ENCODE data around the gene SLC38A7.

The SLC38A7 gene

DNA sequence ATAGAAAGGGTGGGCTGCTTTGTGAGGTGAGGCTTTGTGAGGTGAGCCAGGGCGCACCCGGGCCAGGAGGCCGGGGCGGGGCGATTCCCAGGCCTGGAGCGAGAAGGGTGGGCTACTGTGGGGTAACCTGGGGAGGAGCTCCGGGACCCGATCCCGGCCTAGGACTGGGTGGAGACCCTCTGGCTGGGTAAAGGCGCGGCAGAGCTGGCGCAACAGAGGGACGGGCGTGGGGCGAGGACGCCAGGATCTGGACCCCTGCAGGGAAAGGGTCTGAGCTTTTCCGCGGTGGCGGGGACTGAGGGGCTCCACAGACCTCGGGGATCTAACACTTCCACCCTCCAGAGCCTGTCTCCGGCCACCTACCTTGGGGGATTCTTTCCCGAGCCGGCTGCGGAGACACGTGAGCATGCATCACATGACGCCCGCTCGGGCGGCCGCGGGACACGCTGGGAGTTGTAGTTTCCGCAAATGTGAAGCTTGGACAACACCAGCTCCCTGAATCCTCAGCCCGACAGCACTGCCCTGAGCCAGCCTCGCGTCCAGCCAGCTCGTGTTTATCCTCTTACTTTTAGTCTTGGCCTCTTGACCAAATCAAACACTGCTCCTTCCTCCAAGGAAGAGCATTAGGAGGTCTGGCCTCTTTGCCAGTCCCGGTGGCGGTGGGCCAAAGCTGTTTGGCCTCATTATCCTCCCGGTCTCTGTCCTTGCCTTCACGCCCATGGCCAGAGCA lies at the start of gene SLC38A7:
Gene SLC38A7 (minus strand): TSS at position 417 of the 730 bp plus-strand sequence. CDS start 4,644 bp downstream, outside the sequence.
- H3K36me3 Mint-ChIP-seq (ENCODE audit: low read depth): no peaks in the 10 kb centered on the region
- DNase-seq (ENCODE audit: low spot score): peak; percentile 67
- H3K4me3 Mint-ChIP-seq: peak within 1 kb of the TSS; percentile 91
- H3K27ac Mint-ChIP-seq: peak within 1 kb of the TSS; percentile 73
- H3K9me3 Mint-ChIP-seq: no peaks in the 10 kb centered on the region
- peaks cover 2% of the 10 kb centered on the region for H3K27me3 Mint-ChIP-seq (ENCODE audit: low read depth)
- H3K4me1 Mint-ChIP-seq (ENCODE audit: low read depth): peaks cover 9% of the 10 kb centered on the region

DNA sequence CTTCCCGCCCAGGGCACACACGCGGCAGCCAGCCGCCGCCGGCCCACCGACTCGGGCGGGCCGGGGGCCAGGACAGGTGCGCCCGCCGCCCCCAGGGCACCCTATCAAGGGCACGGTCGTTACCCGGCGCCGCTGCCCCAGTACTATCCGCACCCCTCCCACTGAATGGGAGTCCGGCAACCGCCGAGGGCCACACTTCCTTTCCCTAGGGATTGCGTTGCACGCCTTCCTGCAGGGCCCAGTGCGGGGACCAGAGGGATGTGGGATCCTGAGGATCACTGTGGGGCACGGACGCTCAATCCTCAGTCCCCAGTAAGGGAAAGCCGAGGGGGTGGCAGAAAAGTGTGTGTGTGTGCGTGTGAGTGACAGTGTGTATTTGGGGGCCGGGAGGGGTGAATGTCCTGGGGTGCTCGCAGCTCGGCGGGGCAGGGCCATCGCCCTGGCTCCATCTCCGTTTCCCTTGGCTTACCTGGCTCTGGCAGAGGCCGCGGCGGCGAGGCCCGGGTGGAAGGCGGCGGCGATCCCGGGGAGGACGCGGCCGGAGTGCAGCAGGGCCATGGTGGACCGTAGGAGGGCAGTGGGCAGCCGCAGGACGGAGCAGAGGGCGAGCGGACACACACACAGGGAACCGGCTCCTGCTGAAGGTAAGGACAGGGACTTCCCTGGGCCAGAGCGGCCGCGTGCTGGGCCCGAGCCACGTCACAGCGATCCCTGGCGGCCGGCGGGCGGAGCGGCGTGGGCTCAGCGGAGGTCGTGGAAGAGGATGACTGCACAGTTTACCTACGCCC lies 49.3 kb upstream of the SLC38A7 start, which contains the start of gene GOT2:
Gene GOT2 (minus strand): TSS at position 646 of the 788 bp plus-strand sequence. CDS start 88 bp downstream, at position 558.
- peaks cover 22% of the 10 kb centered on the region for H3K4me1 Mint-ChIP-seq (ENCODE audit: low read depth)
- H3K4me3 Mint-ChIP-seq: peak within 1 kb of the TSS; percentile 99
- no peaks in the 10 kb centered on the region for H3K9me3 Mint-ChIP-seq
- peak; percentile 84 for DNase-seq (ENCODE audit: low spot score)
- H3K36me3 Mint-ChIP-seq (ENCODE audit: low read depth): peaks cover 9% of the 10 kb centered on the region
- peak within 1 kb of the TSS; percentile 95 for H3K27ac Mint-ChIP-seq
- H3K27me3 Mint-ChIP-seq (ENCODE audit: low read depth): no peaks in the 10 kb centered on the region

GRCh38 chr16:58733248-58733670 lies 48.7 kb upstream of the SLC38A7 start:
- peaks cover 9% of the 10 kb centered on the region for H3K36me3 Mint-ChIP-seq (ENCODE audit: low read depth)
- H3K4me3 Mint-ChIP-seq: peak overlapping the region; percentile 99
- H3K27ac Mint-ChIP-seq: peak overlapping the region; percentile 85
- DNase-seq (ENCODE audit: low spot score): no peak
- peaks cover 22% of the 10 kb centered on the region for H3K4me1 Mint-ChIP-seq (ENCODE audit: low read depth)
- H3K9me3 Mint-ChIP-seq: no peaks in the 10 kb centered on the region
- no peaks in the 10 kb centered on the region for H3K27me3 Mint-ChIP-seq (ENCODE audit: low read depth)

- Mint-ChIP-seq H3K27me3 (ENCODE audit: low read depth) (no peaks in the 10 kb centered on the region), H3K27ac (peak overlapping the region; percentile 85), H3K36me3 (ENCODE audit: low read depth) (peaks cover 9% of the 10 kb centered on the region), H3K4me1 (ENCODE audit: low read depth) (peaks cover 22% of the 10 kb centered on the region), H3K9me3 (no peaks in the 10 kb centered on the region), H3K4me3 (peak overlapping the region; percentile 99)
- DNase-seq (ENCODE audit: low spot score): no peak
Measured at GRCh38 chr16:58732545-58733247, 48.1 kb upstream of the SLC38A7 start.

GRCh38 chr16:58730724-58731370 lies 46.3 kb upstream of the SLC38A7 start:
- Mint-ChIP-seq H3K27me3 (ENCODE audit: low read depth) (no peaks in the 10 kb centered on the region), H3K27ac (no peak overlapping the region), H3K4me1 (ENCODE audit: low read depth) (peaks cover 22% of the 10 kb centered on the region), H3K4me3 (no peak overlapping the region), H3K9me3 (no peaks in the 10 kb centered on the region), H3K36me3 (ENCODE audit: low read depth) (peaks cover 9% of the 10 kb centered on the region)
- no peak for DNase-seq (ENCODE audit: low spot score)

GRCh38 chr16:58727796-58728568 lies 43.4 kb upstream of the SLC38A7 start:
- no peak for DNase-seq (ENCODE audit: low spot score)
- Mint-ChIP-seq H3K36me3 (ENCODE audit: low read depth) (peaks cover 13% of the 10 kb centered on the region), H3K9me3 (no peaks in the 10 kb centered on the region), H3K27me3 (ENCODE audit: low read depth) (no peaks in the 10 kb centered on the region), H3K4me3 (no peak overlapping the region), H3K27ac (no peak overlapping the region), H3K4me1 (ENCODE audit: low read depth) (peaks cover 18% of the 10 kb centered on the region)

DNA sequence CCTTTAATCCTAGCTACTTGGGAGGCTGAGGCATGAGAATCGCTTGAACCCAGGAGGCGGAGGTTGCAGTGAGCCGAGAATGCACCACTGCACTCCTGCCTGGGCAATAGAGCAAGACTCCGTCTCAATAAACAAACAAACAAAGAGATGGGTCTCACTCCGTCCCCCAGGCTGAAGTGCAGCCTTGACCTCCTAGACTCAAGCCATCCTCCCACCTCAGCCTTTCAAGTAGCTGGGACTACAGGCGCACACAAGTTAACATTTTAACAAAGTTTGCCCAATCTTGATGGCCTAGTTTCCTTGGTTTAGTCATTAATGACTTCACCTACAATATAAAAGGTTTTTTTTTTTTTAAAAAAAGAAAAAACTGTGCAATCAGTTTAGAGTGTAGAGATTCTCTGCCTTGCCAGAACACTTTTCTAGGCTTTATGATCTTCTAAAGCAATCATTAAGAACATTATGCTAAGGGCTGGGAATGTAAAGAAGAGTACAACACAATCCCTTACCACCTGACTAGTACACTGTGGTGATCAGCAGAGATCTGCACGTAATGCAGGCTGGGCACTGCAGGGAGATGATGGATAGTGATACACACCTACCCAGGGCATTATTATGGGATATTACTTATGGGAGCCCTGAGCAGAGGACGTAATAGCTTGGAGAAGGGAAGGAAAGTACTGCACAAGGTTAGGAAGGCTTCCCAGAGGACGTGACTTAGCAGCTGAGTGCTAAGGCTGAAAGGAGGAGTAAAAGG lies 42.6 kb upstream of the SLC38A7 start:
- no peak overlapping the region for H3K4me3 Mint-ChIP-seq
- DNase-seq (ENCODE audit: low spot score): no peak
- H3K27ac Mint-ChIP-seq: no peak overlapping the region
- peaks cover 11% of the 10 kb centered on the region for H3K36me3 Mint-ChIP-seq (ENCODE audit: low read depth)
- H3K27me3 Mint-ChIP-seq (ENCODE audit: low read depth): no peaks in the 10 kb centered on the region
- peaks cover 12% of the 10 kb centered on the region for H3K4me1 Mint-ChIP-seq (ENCODE audit: low read depth)
- no peaks in the 10 kb centered on the region for H3K9me3 Mint-ChIP-seq

- H3K4me1 Mint-ChIP-seq (ENCODE audit: low read depth): no peaks in the 10 kb centered on the region
- H3K4me3 Mint-ChIP-seq: no peak overlapping the region
- H3K9me3 Mint-ChIP-seq: no peaks in the 10 kb centered on the region
- no peaks in the 10 kb centered on the region for H3K27me3 Mint-ChIP-seq (ENCODE audit: low read depth)
- H3K27ac Mint-ChIP-seq: no peak overlapping the region
- peaks cover 30% of the 10 kb centered on the region for H3K36me3 Mint-ChIP-seq (ENCODE audit: low read depth)
- no peak for DNase-seq (ENCODE audit: low spot score)
Measured at GRCh38 chr16:58723109-58723508, 38.5 kb upstream of the SLC38A7 start.

DNA sequence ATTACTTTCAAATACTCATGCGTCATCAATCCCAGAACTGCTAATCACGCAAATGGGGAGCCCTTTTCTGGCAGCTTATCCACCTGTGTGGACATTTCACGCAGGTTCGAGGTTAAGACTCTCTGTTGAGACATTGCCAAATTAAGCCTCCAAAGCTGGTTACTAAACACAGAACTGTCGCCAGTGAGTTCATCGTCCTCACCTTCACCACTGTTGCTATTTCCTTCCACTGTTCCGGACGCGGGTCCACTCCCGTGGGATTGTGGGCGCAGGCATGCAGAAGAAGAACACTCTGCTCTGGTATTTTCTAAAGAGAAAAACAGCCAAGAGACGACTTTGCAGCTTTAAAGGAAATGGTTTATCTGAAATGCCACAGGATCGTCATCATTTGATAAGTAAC lies 33.4 kb upstream of the SLC38A7 start:
- no peaks in the 10 kb centered on the region for H3K9me3 Mint-ChIP-seq
- no peaks in the 10 kb centered on the region for H3K4me1 Mint-ChIP-seq (ENCODE audit: low read depth)
- H3K4me3 Mint-ChIP-seq: no peak overlapping the region
- H3K27me3 Mint-ChIP-seq (ENCODE audit: low read depth): no peaks in the 10 kb centered on the region
- H3K36me3 Mint-ChIP-seq (ENCODE audit: low read depth): peaks cover 55% of the 10 kb centered on the region
- DNase-seq (ENCODE audit: low spot score): no peak
- H3K27ac Mint-ChIP-seq: no peak overlapping the region

GRCh38 chr16:58716468-58716867 lies 31.9 kb upstream of the SLC38A7 start:
- H3K9me3 Mint-ChIP-seq: no peaks in the 10 kb centered on the region
- peaks cover 61% of the 10 kb centered on the region for H3K36me3 Mint-ChIP-seq (ENCODE audit: low read depth)
- H3K27ac Mint-ChIP-seq: no peak overlapping the region
- H3K4me1 Mint-ChIP-seq (ENCODE audit: low read depth): no peaks in the 10 kb centered on the region
- no peak for DNase-seq (ENCODE audit: low spot score)
- no peaks in the 10 kb centered on the region for H3K27me3 Mint-ChIP-seq (ENCODE audit: low read depth)
- no peak overlapping the region for H3K4me3 Mint-ChIP-seq

GRCh38 chr16:58713742-58714141 lies 29.2 kb upstream of the SLC38A7 start:
- DNase-seq (ENCODE audit: low spot score): no peak
- H3K27ac Mint-ChIP-seq: no peak overlapping the region
- peaks cover 51% of the 10 kb centered on the region for H3K36me3 Mint-ChIP-seq (ENCODE audit: low read depth)
- no peak overlapping the region for H3K4me3 Mint-ChIP-seq
- no peaks in the 10 kb centered on the region for H3K4me1 Mint-ChIP-seq (ENCODE audit: low read depth)
- H3K9me3 Mint-ChIP-seq: no peaks in the 10 kb centered on the region
- H3K27me3 Mint-ChIP-seq (ENCODE audit: low read depth): no peaks in the 10 kb centered on the region

- H3K27ac Mint-ChIP-seq: peak overlapping the region; percentile 20
- H3K9me3 Mint-ChIP-seq: no peaks in the 10 kb centered on the region
- no peak for DNase-seq (ENCODE audit: low spot score)
- H3K27me3 Mint-ChIP-seq (ENCODE audit: low read depth): no peaks in the 10 kb centered on the region
- H3K36me3 Mint-ChIP-seq (ENCODE audit: low read depth): peaks cover 37% of the 10 kb centered on the region
- H3K4me1 Mint-ChIP-seq (ENCODE audit: low read depth): no peaks in the 10 kb centered on the region
- no peak overlapping the region for H3K4me3 Mint-ChIP-seq
Measured at GRCh38 chr16:58709333-58709732, 24.8 kb upstream of the SLC38A7 start.
